HUDEP-2 (cell line): Measurements from ENCODE around the gene RAB30.
A peak's percentile ranks its signal among the peaks of the same experiment; 100 is the strongest.
"Not testable (repeated sequence)": the region's sequence is repeated elsewhere in the genome, so short reads cannot be mapped to it uniquely, and the experiment has no call there.

Source experiments
- DNase-seq, 76 experiments: peaks; one replicate each; lab custom pipeline; 2025; ENCODE audit not compliant: unreplicated experiment in 76 of 76; lab: John Stamatoyannopoulos, UW

Gene RAB30

GRCh38 chr11:82960779-82961143 is 110.9 kb downstream of the RAB30 start:
- DNase-seq: no peak

DNA sequence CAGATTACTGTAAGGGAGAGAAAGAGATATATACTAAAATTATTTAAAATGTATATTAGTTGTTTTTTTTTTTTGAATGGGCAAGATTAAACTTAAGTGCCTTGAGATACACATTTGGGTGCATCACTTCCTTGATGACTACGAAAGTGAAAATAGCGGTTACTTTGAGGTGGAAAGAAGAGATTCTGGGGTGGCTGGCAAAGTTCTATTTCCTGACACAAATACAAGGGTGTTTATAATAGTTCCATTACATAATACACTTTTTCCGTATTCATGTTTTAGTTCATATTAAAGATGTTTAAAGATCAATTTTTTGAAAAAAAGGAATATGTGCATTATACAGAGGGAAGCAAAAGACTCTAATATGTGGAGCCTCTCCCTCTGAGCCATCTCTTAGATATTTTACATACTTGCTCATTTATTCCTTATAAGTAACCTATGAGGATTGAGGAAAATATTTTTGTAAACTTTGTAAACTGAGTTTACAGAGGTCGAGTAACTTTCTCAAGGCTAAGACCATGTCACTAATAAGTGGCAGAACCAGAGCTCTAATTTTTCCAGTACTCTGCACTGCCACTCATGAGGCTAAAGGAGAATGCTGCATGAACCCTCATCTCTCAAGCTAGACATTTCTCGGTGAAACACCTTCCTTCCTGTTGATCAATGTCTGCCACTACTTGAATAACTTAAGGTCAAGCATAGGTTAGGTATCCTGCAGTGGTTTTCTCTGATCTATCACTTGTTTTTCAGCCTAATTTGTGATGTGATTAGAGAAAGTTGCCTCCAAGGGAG is 111.5 kb downstream of the RAB30 start:
- no peak for DNase-seq

- DNase-seq: not testable (repeated sequence)
Observed at GRCh38 chr11:82955736-82956453, 115.8 kb downstream of the RAB30 start.

DNA sequence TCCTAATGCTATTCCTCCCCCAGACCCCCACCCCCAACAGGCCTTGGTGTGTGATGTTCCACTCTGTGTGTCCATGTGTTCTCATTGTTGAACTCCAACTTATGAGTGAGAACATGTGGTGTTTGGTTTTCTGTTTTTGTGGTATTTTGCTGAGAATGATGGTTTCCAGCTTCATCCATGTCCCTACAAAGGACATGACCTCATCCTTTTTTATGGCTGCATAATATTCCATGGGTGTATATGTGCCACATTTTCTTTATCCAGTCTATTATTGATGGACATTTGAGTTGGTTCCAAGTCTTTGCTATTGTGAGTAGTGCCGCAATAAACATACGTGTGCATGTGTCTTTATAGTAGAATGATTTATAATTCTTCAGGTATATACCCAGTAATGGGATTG is 121.2 kb downstream of the RAB30 start:
- DNase-seq: not testable (repeated sequence)

DNA sequence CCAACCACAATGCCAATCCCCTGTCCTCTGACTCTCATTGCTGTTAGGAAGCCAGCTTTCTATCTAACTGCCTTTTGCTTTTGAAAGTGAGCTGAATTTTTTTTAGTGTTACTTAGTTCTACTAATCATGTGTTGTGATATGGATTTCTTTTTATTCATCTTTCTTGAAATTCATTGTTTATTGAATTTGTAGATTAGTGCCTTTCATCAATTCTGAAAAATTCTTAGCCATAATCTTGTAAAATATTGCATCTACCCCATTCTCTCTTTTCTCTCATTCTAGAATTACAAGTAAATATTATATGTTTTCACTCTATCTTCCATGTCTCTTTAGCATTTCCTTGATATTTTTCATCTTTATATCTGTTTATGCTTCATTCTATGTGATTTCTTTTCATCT is 122.3 kb downstream of the RAB30 start:
- no peak for DNase-seq

DNA sequence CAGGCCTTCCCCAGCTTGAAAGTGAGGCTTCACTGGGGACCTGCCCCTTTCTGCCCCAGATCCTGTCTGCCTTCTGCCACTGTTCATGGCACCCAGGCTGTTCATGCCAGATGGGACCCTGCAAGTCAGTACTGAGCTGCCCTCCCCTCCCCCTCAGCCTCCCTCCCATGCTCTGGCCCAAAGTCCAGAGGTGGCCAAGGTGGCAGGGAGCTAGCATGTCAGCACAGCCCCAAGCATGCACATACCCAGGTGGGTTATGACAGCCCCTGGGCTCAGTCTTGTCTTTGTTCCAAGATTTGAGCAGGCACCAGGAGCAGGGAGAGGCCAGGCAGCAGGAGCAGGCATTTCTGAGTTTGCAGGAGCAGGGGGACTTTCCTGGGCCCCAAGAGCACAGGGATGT is 126.0 kb downstream of the RAB30 start:
- DNase-seq: no peak

DNA sequence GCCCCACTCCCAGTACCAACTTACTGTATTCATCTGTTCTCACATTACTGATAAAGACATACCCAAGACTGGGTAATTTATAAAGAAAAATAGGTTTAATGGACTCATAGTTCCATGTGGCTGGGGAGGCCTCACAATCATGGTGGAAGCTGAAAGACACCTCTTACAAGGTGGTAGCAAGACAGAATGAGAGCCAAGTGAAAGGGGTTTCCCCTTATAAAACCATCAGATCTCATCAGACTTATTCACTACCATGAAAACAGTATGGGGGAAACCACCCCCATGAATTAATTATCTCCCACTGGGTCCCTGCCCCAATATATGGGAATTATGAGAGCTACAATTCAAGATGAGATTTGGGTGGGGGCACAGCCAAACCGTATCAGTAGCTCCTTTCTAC is 126.7 kb downstream of the RAB30 start:
- not testable (repeated sequence) for DNase-seq

- no peak for DNase-seq
Observed at GRCh38 chr11:82944198-82944597, 127.5 kb downstream of the RAB30 start.

GRCh38 chr11:82943430-82943829 is 128.3 kb downstream of the RAB30 start:
- not testable (repeated sequence) for DNase-seq

DNA sequence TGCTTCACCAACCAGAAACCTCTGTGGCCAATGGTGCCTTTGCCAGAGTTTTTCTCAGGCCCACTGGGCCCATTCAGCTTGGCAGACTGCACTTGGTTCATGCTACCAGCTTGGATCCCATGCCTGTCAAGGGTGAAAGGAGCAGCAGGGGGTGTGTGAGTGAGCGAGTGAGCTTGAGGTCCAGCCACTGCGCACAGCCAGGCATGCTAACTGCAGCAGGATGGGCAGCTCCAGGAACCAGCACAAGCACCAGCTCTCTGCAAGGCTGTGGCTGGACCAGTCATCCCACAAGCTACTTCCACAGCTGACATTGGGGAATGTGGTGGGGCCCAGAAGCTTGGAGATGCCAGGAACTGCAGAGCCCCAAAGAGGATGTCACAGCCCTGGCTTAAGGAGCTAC is 129.3 kb downstream of the RAB30 start:
- no peak for DNase-seq

DNA sequence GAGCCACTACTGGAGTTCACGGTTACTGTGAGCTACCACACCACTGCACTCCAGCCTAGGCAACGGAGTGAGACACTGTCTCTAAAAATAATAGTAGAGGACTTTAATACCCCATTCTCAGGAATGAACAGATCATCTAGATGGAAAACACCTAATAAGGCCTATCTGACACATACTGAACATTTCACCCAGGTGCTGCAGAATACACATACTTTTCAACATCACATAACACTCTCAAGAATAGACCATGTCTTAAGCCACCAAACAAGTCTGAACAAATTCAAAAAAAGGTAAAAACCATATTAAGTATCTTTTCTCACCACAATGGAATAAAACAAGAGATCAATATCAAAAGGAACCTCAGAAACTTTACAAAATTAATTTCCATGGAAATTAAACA is 132.2 kb downstream of the RAB30 start:
- no peak for DNase-seq

- no peak for DNase-seq
Observed at GRCh38 chr11:82937554-82937953, 134.1 kb downstream of the RAB30 start.

DNA sequence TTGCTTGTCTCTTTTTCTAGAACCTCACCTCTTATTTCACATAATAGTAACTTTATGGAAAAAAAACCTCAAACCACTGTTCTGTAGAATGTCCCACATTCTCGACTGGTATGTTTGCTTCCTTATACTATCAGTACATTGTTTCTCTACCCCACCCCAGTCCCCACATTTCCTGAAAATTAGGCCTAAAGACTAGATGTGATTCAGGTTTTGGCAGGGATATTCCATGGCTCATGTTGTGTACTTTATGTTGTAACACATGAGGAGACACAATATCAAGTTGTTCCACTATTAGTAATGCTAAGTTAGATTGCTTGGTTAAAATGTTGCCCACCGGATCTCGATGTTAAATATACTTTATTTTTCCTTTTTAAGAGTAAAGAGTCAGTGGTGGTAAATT is 135.4 kb downstream of the RAB30 start:
- no peak for DNase-seq

GRCh38 chr11:82932564-82932963 is 139.1 kb downstream of the RAB30 start:
- DNase-seq: peak in 3 of 76 experiments; percentile 1 to 26 (median 9)

- DNase-seq: no peak
Observed at GRCh38 chr11:82930734-82931133, 141.0 kb downstream of the RAB30 start.

DNA sequence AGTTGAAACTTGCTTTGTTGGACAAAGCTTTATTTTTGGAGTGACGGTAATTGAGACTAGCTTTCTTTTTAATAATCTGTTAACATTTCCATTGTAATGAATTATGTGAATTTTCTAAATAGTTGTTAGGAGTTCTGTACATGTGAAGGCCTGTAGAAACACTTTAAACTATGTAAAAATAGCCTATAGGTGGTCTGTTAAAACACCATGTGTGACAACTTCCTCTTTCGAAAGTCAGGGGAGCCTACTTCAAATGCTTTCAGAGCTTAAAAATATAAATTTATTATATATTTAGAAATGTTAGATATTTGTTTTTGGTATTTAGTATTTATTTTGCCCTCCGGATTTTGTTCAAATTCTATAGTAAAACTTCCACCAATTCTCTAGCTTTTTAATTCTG is 141.5 kb downstream of the RAB30 start:
- no peak for DNase-seq

- no peak for DNase-seq
Observed at GRCh38 chr11:82929121-82929520, 142.6 kb downstream of the RAB30 start.

DNA sequence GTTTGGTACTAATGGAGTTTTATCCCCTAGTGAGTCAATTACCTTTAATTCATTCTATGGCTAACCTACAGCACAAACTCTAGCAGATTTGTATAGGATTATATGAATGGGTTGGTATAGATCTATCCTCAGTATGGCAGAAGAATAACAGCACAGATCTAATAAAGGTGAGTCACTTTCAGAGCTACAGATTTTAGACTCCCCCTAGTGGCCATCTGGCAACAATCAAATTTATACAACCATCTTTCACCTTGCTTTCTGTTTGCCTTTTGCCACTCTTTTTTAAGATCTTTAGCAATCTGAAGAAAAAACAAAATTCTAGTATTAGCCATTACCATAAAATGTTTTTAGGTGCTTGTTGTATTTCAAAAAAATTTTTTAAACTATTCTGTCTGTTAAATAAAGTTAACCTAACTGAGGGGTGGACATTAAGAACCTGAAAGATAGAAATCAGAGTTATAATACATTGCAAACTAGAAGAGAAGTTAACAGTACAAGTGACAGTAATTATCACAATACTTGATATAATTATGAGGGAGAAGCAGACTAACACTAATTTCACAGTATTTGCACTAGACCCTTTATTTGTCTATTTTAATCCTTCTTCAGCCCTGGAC is 144.3 kb downstream of the RAB30 start:
- peak in 23 of 76 experiments; percentile 11 to 48 (median 35) for DNase-seq

DNA sequence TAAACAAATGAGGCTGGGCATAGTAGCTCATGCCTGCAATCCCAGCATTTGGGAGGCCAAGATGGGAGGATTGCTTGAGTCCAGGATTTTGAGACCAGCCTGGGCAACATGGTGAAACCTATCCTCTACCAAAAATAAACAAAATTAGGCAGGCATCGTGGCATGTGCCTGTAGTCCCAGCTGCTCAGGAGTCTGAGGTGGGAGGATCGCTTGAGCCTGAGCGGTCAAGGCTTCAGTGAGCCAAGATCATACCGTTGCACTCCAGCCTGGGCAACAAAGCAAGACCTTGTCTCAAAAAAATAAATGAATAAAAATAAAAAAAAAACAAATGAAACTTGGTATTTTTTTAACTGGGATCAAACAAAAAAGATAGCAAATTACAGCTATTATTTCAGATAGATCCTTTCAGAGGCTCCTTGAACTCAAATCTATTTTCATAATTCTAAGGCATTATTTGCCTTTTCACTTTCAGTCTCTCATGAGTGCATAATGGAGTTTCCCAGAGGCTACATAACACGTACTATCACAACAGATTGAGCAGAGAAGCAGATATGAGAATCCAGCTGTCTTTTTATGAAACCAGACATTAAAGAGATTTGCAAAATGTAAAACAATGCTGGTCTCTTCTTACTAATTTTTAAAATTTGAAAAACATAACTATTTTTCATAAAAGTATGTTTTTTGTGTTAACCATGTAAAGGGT is 147.0 kb downstream of the RAB30 start:
- no peak for DNase-seq
